HG02938 (cell line): Measurements from ENCODE around the gene ANXA10.
A peak's percentile ranks its signal among the peaks of the same experiment; 100 is the strongest.
"Not testable (repeated sequence)": the region's sequence is repeated elsewhere in the genome, so short reads cannot be mapped to it uniquely, and the experiment has no call there.

Experiments
- ATAC-seq: cut with Tn5 transposase; IDR thresholded peaks from one replicate; pipeline ENCODE4 v1.9.1; 2021; ENCODE audit warnings: mild to moderate bottlenecking, moderate library complexity; ENCODE audit not compliant: unreplicated experiment

ANXA10 gene, protein sequence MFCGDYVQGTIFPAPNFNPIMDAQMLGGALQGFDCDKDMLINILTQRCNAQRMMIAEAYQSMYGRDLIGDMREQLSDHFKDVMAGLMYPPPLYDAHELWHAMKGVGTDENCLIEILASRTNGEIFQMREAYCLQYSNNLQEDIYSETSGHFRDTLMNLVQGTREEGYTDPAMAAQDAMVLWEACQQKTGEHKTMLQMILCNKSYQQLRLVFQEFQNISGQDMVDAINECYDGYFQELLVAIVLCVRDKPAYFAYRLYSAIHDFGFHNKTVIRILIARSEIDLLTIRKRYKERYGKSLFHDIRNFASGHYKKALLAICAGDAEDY

DNA sequence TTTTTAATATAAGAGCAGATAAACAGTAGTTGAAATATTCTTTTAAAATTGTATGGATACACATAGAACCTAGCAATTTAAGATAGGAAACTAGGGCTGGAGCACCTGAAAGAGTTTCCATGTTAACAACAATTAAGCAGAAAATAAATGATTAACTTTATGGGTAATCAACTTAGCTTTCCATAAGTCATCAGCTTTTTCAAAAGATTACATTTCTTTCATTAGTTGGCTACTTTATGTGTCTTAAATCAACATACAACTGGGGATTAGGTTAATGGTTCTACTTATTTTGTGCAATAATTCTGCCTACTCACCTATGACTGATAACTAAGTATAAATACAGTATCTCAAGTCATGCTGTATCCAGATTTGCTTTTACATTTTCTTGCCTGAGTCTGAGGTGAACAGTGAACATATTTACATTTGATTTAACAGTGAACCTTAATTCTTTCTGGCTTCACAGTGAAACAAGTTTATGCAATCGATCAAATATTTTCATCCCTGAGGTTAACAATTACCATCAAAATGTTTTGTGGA, at the start of gene ANXA10:
ANXA10 (plus strand) TSS at position 362 of the 537 bp plus-strand sequence; CDS start at position 526, 164 bp downstream.
- ATAC-seq, result no peak

DNA sequence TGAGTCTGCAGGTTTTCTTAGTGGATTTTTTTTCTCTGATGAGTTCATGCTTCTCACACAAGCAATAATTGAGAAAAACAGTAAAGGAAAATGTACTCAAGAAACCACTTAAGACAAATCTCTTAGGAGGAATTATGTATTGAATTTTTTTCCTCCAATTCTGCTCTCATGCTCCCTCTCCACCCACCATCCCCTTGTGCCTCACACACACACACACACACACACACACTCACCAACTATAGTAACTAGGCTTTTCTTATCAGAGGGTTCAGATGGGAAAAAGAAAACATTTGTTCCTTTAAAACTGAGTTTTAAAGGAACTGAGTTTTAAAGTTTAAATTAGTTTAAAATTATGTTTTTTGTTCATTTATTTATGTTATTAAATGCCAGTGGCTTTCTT, 47.0 kb upstream of the ANXA10 start:
- ATAC-seq, result no peak

DNA sequence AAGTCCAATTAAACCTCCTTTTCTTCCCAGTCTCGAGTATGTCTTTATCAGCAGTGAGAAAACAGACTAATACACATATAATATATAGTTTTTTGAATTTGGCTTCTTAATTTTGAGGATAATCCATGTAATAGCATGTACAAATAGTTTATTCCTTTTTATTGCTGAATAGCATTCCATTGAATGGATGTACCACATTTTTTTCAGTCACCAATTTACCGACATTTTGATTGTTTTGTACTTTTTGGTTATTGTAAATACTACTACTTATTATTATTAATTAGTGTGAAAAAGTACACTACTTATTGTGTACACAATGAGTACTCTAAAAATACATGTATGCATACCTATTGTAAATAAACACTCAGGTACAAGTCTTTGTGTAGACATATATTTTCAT, 42.3 kb upstream of the ANXA10 start:
- no peak for ATAC-seq

DNA sequence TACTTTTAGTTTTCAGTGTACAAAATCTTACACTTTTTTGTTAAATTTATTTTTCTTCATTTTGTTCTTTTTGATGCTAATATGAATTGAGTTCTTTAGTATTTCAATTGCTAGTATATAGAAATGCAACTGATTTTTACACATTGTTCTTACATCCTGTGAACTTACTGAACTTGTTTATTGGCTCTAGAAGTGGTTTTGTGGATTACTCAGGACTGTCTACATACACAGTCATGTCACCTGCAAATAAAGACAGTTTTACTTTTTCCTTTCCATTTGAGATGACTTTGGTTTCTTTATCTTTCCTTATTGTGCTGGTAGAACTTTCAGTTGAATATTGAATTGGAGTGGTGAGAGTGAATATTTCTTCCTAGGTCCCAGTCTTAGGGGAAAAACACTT, 40.8 kb upstream of the ANXA10 start:
- no peak for ATAC-seq

DNA sequence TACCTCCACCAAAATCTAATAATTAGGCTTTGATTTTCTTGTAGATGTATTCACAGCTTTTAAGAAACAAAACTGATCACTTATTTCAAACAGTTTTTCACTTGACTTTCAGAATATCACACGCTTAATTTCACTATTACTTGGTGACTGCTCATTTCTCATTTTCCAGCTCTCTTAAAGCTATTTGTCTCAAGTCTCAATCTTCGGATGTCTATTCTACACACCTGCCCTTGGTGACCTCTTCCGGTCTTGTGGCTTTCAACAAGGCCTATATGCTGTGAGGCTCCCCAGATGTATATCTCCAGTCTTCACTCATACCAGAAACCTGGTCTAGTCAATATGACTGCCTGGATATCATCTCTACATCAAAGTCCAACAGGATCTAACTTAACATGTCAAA, 34.9 kb upstream of the ANXA10 start:
- ATAC-seq, result peak; percentile 66

DNA sequence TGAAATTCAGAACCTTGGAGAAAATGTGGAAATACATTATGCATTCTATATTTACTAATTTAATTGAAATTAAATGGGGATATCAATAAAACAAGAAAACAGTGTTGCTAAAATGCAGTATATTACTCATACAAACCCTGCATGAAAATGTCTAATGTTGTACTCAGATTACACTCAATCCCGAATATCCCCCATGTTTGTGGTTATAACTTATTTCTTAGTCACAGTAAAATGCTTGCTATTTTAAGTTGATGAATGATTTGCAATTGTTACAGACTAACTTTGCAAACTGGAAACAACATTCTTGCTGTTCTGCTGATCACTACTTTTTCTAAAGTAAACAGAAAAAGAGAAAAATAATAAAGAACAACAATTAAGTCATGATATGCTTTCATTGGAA, 33.1 kb upstream of the ANXA10 start:
- no peak for ATAC-seq

DNA sequence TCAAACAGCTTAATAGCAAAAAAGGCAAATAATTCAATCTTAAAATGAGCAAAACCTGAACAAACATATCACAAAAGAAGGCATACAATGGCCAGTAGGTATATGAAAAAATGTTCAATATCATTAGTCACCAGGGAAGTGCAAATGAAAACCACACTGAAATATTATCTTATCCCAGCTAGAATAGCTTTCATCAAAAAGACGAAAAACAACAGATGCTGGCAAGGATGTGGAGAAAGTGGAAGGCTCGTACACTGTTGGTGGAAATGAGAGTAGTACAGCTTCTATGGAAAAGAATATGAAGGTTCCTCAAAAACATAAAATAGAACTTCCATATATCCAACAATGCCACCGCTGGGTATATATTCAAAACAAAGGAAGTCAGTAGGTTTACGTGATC, 29.3 kb upstream of the ANXA10 start:
- ATAC-seq, result no peak

DNA sequence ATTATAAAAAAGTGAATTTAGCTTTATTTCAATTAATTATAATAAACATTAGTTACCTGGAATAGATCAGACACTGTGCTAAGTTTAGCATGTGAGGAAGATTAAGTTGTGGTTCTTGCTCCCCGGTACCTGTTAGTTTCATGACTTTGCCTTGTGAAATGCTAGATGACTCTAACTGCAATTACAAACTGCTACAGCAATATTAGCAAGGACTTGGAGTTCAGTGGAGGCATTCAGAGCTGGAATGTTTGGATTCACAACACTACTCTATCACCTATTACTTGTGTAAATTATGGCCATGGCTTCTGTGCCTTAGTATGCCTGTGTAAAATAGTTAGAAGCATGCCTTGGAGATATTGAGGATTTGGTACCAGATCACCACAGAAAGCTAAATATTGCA, 21.4 kb upstream of the ANXA10 start:
- ATAC-seq, result no peak

DNA sequence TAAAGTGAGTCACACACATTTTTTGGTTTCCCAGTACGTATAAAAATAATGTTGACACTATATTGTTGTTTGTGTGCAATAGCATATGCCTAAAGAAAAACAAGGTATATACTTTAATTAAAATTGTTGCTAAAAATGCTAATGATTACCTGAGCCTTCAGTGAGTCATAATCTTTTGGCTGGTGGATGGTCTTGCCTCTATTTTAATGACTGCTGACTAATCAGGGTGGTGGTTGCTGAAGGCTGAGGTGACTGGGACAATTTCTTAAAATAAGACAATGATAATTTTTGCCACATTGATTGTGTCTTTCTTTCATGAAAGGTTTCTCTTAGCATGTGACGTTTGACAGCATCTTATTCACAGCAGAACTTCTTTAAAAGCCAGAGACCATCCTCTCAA, 21.0 kb upstream of the ANXA10 start:
- ATAC-seq, result no peak

DNA sequence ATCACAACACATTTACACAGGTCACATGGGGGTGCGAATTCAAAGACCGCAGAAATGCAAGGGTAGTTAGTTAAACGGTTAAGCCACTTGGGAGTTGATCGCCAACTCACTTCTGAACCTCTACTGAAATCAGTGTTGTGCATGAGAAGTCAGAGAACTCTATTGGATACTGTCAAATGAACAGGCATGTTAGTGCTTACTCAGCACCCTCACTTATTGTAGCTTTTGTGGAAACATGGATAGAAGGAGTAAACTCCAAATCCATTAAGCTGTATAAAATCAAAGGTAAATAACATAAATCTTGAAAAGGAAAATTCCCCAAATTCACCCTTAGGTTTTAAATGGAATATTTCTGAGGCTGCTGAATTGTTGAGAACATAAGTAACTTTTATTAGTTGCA, 17.5 kb upstream of the ANXA10 start:
- ATAC-seq, result no peak

DNA sequence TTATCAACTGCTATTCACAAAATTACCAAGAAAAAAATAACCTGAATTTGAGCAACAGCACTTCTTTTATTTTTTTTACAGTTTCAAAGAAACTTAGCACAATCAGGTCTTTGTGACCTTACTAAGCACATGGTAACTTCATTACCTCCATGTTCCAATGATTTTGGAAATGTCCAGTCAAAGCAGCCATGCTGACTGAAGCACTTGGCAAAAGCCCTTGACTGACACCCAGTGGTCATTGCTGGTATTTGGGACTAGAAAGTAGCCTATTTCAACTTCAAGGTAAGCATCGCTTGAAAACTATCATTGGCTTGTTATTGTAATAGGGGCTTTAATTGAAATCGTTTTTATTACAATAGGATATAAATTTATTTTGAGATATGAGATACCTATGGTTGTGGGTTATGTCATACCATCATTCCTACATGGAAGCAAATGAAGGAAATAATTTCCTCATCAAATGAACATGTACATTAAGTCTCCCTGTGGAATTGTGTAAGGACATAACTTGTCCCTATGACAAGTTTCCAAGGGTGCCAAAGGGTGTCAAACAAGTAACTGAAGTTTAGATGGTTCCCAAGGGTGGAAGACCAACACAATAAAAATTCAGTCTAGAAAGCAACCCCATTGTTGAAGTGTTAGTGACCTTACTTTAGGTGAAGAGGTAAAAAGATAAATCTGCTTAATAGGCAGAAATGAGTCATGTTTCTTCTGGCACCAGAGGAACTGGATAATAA, 15.2 kb upstream of the ANXA10 start:
- peak; percentile 90 for ATAC-seq

DNA sequence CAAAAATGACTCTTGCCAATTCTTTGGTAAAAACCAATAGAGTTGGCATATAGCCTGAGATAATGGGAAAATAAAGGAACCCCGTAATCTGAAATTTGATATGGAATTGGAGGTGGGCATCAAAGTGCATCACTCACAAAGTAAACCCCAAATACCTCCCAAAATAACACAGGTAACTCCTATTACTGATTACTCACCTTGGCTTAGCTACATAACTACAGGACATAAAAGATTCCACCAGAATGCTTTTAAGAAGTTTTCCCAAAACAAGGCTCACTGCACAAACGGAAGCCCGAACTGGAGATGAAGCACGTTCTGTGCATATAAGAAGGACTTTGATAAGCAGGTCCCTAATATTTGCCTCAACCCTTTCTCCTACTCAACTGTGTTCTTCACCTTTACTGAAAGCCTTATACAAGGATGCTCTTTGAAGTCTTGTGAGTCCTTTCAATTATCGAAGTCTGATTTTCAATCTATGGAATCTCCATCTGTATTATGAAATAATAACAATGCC, 14.6 kb upstream of the ANXA10 start:
- ATAC-seq, result no peak

DNA sequence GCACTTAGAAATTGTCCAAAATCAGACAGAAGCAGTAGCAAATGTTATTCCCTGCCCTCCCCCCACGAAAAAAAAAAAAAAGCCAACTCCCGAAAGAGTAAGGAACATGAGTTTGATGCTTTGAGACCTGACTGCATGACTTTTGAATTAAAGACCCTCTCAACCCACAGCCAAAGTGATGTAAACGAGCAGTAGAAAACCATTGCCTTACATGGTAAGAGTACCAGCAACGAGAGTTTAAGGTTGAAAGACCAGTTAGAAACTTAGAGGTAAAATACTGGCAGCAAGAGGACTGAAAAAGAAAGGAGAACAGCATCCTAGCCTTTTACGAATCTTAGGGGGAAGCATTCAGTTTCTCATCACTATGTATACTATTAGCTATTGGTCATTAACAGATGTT, 10.0 kb upstream of the ANXA10 start:
- ATAC-seq, result no peak

DNA sequence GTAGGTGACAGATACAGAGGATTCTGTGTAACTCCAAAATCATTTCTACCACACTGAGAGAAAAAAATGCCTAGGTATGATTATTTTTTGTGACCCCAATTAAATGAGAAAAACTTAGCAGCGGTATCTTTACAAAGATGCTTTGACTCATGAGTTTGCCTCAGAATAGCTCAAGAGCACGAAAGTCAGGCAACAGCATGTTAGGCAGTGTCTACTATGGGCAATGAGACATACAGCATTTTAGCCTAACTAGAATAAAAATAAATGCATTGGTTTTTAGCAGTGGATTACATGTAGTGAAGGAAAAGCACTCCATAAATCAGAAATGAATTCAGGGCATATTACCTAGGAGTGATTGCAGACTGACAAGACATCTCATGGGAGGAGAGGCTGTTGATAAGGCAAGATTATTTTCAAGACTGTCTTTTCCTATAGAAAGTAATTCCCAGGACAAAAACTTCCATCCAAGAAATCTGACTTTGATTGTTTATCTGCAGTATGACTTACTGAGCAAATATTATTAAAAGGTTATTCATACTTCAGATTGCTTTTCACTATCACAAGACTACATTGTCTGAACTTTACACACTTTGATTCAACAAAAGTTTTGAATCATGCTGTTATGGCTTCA, 3.6 kb downstream of the ANXA10 start:
- no peak for ATAC-seq

DNA sequence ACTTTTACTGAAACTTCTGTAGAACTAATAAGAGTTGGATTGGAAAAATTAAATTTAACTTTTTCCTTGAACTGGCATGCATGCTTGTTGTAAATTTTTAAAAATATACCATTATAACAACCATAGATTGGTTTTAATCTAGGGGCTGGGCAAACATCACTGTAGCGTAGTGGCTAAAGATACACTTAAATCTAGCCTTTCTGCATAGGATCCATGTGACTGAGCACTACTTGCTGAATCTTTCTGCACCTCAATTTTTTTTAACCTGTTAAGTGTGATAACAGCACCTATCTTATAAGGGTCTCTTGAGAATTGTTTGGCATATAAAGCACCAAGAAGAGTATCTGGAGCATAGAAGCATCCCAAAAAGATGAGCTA, 4.1 kb downstream of the ANXA10 start:
- ATAC-seq, result no peak

DNA sequence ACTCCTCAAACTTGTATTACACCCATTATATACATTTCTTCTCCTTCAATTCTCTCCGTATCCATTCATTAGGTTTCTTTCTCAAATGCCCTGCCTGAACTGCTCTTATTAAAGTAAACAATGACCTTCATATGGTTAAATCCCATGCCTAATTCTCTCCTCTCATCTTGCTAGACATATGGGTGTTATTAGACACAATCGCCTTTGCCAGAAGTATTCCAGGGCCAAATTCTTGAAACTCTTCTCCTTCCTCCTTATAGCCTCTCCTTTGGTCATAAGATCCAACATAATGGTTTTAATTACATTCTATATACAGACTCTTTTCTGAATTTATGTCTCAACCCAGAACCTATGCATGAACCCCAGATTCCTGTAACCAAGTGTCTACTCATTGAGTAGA, 4.8 kb downstream of the ANXA10 start:
- ATAC-seq, result no peak

DNA sequence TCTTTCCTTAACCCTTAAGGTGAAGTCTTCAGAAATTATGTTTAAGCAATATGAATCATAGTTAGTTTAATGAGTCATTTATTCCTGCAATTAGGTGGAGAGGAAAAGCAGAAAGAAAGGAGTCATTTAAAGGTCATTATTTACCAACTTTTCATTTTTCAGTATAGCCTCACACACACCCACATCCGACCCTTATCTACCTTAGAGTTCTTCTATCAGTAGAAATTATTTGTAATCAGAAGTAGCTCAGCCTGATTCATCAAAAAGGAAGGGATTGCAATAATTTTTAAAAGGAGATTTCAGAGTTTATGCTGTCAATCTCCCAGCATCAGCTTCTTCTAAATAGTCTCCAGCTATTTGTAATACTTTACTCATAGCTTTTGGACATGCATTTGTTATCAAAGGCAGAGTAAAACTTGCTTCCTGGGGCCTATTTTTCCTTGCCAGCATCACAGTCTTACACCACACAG, 5.9 kb downstream of the ANXA10 start:
- no peak for ATAC-seq

DNA sequence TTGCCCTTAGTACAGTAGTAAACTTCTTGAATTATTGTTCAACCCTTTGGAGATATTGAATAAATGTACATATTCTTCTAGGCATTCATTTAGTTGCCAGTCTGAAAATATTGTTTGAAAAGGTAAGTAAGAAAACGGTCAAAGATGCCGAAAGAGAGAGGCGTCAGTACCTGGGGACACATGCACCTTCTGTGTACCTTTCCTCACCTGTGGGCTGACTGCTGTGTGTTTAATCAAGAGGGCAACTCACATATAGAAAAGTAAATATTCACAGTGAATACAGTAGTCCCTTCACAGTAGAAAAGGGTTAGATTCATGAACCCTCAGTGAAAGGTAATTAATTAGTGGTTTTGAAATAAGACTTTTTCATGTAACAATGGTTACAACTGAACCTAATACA, 6.9 kb downstream of the ANXA10 start:
- ATAC-seq, result no peak

DNA sequence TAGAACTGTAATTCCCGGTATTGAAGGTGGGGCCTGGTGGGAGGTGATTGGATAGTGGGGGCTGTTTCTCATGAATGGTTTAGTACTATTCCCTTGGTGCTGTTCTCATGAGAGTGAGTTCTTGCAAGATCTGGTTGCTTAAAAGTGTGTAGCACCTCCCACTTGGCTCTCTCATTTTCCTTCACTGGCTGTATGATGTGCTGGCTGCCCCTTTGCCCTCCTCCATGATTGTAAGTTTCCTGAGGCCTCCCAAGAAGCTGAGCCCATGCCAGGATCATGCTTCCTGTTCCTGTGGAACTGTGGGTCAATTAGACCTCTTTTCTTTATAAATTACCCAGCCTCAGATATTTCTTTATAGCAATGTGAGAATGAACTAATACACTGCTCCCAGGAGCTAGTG, 8.7 kb downstream of the ANXA10 start:
- no peak for ATAC-seq

DNA sequence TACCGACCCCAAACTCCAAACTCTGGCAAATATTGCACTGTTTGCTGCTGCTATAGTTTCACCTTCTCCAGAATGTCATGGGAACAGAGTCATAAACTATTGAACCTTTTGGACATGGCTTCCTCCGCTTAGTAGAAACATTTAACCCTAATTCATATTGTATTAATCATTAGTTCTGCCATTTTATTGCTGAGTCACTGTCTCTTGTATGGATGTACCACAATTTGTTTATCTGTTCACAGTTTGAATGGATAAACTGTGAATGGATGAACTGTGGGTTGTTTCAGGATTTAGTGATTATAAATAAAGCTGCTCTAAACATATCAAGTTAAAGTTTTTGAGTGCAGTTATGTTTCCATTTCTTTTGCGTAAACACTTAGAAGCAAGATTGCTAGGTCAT, 10.1 kb downstream of the ANXA10 start:
- no peak for ATAC-seq

DNA sequence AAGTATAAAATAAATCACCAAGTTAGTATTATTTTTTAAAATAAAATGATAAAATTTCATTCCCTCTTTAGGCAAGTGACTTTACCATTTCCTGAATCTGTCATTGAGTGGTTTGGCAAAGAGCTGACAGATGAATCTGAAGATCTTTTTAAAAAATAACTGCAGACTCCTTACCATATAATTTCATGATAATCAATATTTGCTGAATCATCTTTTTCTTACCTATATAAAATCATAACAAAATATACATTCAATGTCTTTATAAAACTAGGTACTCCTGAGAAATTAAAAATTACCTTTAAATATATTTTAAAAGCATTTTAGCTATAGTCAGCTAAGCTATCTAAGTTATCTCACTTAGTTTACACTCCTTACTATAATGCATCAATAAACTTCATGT, 17.2 kb downstream of the ANXA10 start:
- no peak for ATAC-seq

DNA sequence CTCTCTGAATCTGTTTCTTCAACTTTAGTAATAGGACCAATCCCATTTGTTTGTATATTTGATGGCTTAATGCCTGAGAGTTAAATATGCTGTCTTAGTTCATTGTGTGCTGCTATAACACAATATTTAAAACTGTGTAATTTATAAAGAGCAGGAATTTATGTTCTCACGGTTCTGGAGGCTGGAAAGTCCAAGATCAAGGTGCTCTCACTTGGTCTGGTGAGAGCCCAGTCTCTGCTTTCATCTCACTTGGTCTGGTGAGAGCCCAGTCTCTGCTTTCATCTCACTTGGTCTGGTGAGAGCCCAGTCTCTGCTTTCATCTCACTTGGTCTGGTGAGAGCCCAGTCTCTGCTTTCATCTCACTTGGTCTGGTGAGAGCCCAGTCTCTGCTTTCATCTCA, 20.7 kb downstream of the ANXA10 start:
- ATAC-seq, result not testable (repeated sequence)
